HG03565 (cell line): ENCODE results near the gene TRHDE.

Experiments used
- ATAC-seq: cut with Tn5 transposase; IDR thresholded peaks from one replicate; pipeline ENCODE4 v1.9.1; 2021; ENCODE audit warnings: mild to moderate bottlenecking, moderate library complexity; ENCODE audit not compliant: unreplicated experiment

The TRHDE gene

DNA sequence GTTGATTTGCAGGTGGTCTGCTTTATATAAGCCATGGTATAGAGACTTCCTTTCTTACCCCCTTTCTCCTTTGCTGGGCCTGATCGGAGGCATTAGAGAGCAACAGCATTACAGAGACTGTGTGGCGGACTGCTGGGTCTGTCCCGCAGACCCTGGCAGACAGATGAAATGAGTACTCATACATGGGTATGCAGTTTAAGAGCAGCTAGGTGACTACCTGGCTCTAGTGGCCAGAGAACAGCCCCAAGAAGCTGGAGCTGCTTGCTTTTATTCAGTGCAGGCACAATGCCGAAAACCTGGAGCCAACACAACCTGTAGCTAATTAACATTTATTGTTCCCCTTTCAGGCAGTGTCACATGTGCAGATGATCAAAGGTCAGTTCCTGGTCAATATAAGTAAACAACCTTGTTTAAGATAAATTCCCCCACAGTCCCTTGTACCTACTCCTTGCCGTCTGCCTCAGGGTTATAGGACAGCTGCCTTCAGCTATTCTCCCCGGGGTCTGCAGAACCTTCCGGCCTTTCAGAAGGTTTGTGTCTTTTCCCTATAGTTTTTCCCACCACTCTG is 160.0 kb downstream of the TRHDE start:
- no peak for ATAC-seq

- no peak for ATAC-seq
Observed at GRCh38 chr12:72433298-72433697, 161.1 kb downstream of the TRHDE start.

DNA sequence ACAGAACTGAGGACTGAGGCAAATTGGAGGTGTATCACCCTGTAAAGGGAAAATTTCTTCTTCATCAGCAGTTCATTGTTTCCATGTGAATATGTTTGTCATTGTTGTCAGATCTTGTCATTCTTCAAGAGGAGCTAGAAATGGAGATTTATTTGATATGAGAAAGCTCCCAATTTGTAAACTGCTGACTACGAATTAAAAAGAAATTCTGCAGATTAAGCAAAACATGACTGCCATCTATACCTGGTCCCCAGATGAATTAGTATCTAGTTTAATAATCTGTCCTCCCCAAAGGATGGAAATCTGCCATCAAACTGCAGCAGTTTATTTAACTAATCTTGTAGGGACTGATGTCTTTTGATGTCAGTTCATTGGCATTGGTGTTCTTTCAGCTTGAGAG is 162.8 kb downstream of the TRHDE start:
- no peak for ATAC-seq

DNA sequence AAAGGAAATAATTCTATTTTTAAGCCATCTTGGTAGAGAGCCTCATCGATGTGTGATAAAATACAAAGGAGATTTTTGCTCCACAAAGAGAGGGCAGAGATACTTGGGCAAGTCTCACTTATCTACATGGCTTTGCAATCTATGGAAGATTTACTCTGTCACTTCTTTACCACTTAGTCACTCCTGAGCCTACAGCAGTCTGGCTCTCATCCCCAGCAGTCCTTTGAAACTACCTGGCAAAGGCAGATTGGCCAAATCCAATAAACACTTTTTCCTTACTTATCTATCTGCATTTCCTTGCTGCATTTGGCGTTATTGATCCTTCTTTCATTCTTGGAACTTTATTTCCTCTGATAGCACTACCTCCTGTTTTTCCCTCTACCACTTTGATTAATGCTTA is 170.0 kb downstream of the TRHDE start:
- no peak for ATAC-seq

DNA sequence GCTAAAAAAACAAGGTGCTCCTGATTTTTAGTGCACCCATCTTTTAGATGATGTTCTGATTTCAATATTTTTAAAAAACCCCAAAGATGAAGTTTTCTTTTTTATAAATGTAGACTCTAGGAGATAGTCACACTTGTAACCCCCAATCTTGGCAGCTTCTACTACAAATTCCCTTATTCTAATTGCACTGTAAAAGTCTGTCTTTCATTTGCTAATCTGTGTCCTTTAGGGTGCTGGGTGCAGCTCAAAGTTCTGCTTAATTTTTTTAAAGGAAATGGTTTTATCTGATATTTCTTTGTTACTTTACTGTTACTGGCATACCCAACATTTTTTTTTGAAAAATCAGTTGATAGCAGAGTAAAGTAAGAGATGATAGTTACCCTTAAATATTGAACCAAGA is 172.0 kb downstream of the TRHDE start:
- no peak for ATAC-seq

DNA sequence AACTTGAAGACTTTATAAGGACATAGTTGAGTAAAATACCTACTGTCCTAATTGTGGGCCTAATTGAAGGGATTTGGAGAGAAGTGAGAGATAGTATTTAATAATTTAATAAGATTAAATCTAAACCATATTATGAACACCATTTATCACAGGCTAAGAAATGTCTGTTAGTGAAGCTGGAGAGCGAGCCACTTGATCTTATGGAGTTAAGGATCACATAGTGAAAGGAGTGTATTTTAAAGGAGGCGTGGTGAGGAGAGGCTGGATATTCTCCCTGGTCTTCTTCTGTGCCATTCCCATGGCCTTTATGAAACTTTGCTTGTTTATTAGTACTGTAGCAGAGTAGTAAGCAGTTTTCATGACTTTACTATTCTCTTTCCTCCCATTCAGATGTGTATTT is 172.4 kb downstream of the TRHDE start:
- ATAC-seq: no peak

DNA sequence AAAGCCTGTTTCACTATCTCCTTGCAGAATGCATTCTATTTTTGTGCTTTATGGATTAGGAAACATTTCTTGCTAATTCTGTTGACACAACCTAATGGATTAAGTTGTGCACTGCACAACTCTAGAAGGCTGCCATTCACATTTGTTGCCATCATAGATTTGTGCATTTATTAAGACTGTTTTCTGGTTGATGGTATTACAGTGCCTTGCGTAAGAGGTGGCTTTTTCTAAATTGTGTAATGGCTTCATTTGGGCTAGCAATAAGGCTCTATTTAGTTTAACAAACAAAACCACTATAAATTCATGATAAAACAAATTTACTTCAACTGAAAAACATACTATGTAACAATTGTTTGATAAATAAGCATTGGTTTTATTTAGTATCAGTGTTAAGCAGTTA is 175.9 kb downstream of the TRHDE start:
- ATAC-seq: no peak

GRCh38 chr12:72448805-72449204 is 176.6 kb downstream of the TRHDE start:
- ATAC-seq: no peak

- no peak for ATAC-seq
Observed at GRCh38 chr12:72453066-72453465, 180.9 kb downstream of the TRHDE start.

DNA sequence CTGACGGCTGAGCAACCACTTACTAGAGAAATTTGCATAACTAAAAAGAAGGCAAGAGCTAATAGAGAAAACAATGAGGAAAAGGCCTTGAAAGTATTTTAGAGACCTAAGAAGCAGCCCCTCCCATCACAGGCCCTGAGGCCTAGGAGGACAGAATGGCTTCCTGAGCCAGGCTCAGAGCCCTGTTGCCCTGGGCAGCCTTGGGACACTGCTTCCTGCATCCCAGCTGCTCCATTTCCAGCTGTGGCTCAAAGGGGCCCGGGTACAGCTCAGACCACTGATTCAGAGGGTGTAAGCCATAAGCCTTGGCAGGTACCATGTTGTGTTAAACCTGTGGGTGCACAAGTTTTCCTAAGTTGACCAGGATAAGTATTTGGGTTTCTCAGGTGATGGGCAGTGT is 181.4 kb downstream of the TRHDE start:
- ATAC-seq: no peak

DNA sequence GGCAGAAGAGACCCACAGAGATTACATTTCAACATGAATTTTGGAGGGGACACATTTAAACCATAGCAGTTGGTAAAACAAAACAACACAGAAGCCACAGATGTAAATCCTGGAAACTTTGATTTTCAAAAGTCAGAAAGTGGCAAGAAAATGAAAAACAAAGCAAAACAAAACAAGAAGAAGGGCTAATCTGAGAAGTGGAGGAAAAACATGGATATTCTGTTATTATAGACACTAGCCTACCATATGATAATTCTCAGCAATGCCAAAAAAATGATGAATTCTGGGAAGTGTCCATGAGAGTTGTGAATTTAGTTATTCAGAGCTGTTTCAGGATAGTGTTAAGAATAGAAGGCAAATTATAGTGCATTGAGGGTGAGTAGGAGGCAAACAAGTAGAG is 192.3 kb downstream of the TRHDE start:
- ATAC-seq: no peak

DNA sequence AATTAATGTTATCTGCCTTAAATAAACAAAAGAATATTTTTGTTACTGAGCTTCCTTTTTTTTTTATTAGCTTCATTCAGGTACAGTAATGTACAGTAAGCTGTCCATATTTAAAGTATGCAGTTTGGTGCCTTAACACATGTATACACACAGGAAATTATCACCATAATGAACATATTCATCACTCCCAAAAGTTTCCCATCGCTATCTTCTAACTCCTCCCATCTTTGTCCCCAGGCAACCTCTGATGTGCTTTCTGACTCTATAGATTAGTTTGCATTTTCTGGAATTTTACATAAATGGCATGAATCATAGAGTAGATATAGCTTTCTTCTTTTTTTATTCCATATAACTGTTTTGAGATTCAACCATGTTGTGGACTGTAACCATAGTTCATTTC is 193.0 kb downstream of the TRHDE start:
- ATAC-seq: no peak

GRCh38 chr12:72465940-72466630 is 193.9 kb downstream of the TRHDE start:
- no peak for ATAC-seq

DNA sequence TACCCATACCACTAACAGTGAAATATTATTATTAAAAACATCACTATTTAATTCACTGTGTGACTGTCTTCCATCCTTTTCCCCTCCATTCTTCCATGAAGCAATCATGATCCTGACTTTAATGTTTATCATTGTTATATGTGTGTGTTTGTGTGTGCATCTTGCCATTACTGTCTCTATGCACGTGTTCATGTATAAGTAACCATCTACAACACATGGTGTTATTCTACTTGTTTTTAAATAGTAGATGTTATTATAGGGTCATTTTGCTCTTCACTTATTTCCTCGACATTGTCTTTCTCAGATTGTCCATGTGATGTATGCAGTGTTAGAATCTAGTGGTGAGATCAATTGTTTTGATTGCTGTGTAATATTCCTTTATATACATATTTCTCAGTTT is 195.8 kb downstream of the TRHDE start:
- ATAC-seq: no peak

- ATAC-seq: no peak
Observed at GRCh38 chr12:72468505-72468904, 196.3 kb downstream of the TRHDE start.

- no peak for ATAC-seq
Observed at GRCh38 chr12:72471806-72472205, 199.6 kb downstream of the TRHDE start.

- ATAC-seq: no peak
Observed at GRCh38 chr12:72472350-72472749, 200.2 kb downstream of the TRHDE start.

- no peak for ATAC-seq
Observed at GRCh38 chr12:72476301-72476700, 204.1 kb downstream of the TRHDE start.

GRCh38 chr12:72485017-72485701 is 213.0 kb downstream of the TRHDE start:
- no peak for ATAC-seq

DNA sequence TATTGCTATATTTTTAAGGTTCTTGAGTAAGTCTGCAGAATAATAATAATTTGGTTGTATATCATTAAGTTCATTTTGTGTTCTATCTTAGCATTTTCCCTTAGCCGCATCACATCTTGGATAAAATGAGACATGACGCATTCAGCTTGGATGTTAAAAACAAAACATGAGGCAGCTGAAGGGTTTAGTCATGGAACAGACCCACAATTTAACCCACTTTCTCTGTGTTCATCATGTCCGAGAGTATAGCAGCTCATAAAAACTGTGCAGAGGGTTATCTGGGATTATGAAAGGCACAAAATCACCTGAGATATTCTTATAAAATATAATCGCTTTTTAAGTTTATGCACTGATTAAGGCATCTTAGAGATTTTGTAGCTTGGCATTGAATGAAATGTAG is 219.3 kb downstream of the TRHDE start:
- no peak for ATAC-seq

- ATAC-seq: no peak
Observed at GRCh38 chr12:72493407-72493806, 221.2 kb downstream of the TRHDE start.

- ATAC-seq: no peak
Observed at GRCh38 chr12:72498354-72498753, 226.2 kb downstream of the TRHDE start.
